GM19193 (cell line): Measurements from ENCODE around the gene TMOD2.

Experiments used
- POLR2A ChIP-seq: IDR thresholded peaks from 4 replicates; pipeline ENCODE4 v1.6.1; 2011; ENCODE audit not compliant: insufficient read depth, insufficient read length; ENCODE audit errors: extremely low read depth

TMOD2 gene

GRCh38 chr15:51780636-51781035, 29.2 kb downstream of the TMOD2 start:
- TF ChIP-seq POLR2A, result no peak

- no peak for TF ChIP-seq POLR2A
Observed at GRCh38 chr15:51781506-51781905, 30.1 kb downstream of the TMOD2 start.

- TF ChIP-seq POLR2A, result no peak
Observed at GRCh38 chr15:51782357-51782896, 31.0 kb downstream of the TMOD2 start.

GRCh38 chr15:51783967-51784366, 32.6 kb downstream of the TMOD2 start:
- TF ChIP-seq POLR2A, result no peak

GRCh38 chr15:51793521-51794305, 42.3 kb downstream of the TMOD2 start:
- TF ChIP-seq POLR2A, result no peak

GRCh38 chr15:51796847-51797401, 45.5 kb downstream of the TMOD2 start:
- TF ChIP-seq POLR2A, result no peak

GRCh38 chr15:51798281-51798680, 46.9 kb downstream of the TMOD2 start:
- TF ChIP-seq POLR2A, result no peak

GRCh38 chr15:51799282-51800252, 48.2 kb downstream of the TMOD2 start:
- no peak for TF ChIP-seq POLR2A

GRCh38 chr15:51801391-51801835, 50.0 kb downstream of the TMOD2 start:
- no peak for TF ChIP-seq POLR2A

- TF ChIP-seq POLR2A, result no peak
Observed at GRCh38 chr15:51802593-51802992, 51.2 kb downstream of the TMOD2 start.

GRCh38 chr15:51803965-51804364, 52.6 kb downstream of the TMOD2 start:
- no peak for TF ChIP-seq POLR2A

GRCh38 chr15:51806123-51806522, 54.7 kb downstream of the TMOD2 start:
- TF ChIP-seq POLR2A, result no peak

GRCh38 chr15:51809457-51809856, 58.1 kb downstream of the TMOD2 start:
- TF ChIP-seq POLR2A, result no peak

- no peak for TF ChIP-seq POLR2A
Observed at GRCh38 chr15:51812598-51812997, 61.2 kb downstream of the TMOD2 start.

- no peak for TF ChIP-seq POLR2A
Observed at GRCh38 chr15:51814606-51815005, 63.2 kb downstream of the TMOD2 start.

- no peak for TF ChIP-seq POLR2A
Observed at GRCh38 chr15:51816611-51817010, 65.2 kb downstream of the TMOD2 start.

- TF ChIP-seq POLR2A, result no peak
Observed at GRCh38 chr15:51818150-51818549, 66.8 kb downstream of the TMOD2 start.
